GM19035 (cell line): Measurements from ENCODE around the gene SLC27A6.
"Not testable (repeated sequence)": the region's sequence is repeated elsewhere in the genome, so short reads cannot be mapped to it uniquely, and the experiment has no call there.

Experiments used
- ATAC-seq: cut with Tn5 transposase; IDR thresholded peaks from one replicate; pipeline ENCODE4 v1.9.1; 2021; ENCODE audit not compliant: unreplicated experiment

SLC27A6 gene, protein sequence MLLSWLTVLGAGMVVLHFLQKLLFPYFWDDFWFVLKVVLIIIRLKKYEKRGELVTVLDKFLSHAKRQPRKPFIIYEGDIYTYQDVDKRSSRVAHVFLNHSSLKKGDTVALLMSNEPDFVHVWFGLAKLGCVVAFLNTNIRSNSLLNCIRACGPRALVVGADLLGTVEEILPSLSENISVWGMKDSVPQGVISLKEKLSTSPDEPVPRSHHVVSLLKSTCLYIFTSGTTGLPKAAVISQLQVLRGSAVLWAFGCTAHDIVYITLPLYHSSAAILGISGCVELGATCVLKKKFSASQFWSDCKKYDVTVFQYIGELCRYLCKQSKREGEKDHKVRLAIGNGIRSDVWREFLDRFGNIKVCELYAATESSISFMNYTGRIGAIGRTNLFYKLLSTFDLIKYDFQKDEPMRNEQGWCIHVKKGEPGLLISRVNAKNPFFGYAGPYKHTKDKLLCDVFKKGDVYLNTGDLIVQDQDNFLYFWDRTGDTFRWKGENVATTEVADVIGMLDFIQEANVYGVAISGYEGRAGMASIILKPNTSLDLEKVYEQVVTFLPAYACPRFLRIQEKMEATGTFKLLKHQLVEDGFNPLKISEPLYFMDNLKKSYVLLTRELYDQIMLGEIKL

GRCh38 chr5:128965011-128965637 lies at the start of gene SLC27A6:
Gene SLC27A6, plus strand, starts transcription at chr5:128965488. Its CDS starts 650 bp downstream, at chr5:128966138.
- no peak for ATAC-seq

DNA sequence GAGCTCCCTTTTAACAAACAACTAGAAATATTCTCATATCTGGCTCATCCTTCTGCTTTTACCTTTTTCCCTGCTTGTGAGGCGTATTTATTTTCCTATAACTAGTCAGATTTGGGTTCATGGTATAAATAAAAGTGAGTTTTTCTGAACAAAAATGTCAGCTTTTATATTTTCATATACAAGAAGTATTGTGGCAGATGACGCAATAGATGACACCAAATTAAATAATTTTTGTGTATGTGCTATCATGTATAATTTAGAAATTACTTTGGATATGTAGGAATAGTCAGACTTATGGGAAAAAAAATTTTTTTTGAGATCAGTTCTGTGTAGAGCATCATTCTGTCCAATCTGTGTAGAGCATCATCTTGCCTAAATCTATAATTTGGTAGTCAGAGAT lies 45.7 kb upstream of the SLC27A6 start:
- ATAC-seq: no peak

DNA sequence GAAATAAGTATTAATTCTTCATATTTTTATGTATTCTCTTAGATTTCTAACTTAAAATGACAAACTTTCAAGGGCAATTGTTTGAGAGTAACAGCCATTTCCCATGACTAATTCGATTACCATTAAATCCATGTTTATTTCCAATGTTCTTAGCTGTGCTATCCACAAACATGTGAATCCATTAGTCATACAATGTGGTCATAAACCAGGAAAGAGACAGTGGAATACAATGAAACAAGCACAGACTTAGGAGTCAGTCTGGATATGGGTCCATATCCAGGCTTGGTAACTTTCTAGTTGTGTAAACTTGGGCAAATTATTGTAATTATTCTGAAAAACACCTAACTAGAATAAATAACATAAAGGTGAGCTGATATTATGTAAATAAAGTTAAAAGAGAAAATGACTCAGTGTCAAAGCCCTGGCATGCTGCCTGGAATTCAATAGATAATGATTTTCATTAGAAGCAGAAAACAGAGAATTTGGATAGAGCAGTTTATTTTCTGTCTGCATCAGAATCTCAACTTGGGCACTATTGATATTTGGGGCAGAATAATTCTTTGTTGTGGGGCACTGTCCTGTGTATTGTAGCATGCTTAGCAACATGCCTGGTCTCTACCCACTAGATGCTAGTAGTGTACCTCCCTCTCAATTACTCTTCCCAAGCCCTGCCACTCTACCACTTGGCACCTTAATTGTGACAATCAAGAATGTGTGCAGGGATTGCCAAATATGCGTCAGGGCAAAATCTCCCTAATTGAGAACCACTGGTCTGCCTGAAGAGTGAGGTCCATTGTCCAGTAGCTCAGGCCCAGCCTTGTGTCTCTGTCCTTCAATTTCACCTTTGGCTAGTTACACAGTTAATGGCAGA lies 44.7 kb upstream of the SLC27A6 start:
- ATAC-seq: no peak

GRCh38 chr5:128924299-128924698 lies 41.0 kb upstream of the SLC27A6 start:
- no peak for ATAC-seq

GRCh38 chr5:128925973-128926372 lies 39.3 kb upstream of the SLC27A6 start:
- no peak for ATAC-seq

GRCh38 chr5:128927644-128928043 lies 37.6 kb upstream of the SLC27A6 start:
- no peak for ATAC-seq

- not testable (repeated sequence) for ATAC-seq
These were observed 33.1 kb upstream of the SLC27A6 start for GRCh38 chr5:128932232-128932631.

DNA sequence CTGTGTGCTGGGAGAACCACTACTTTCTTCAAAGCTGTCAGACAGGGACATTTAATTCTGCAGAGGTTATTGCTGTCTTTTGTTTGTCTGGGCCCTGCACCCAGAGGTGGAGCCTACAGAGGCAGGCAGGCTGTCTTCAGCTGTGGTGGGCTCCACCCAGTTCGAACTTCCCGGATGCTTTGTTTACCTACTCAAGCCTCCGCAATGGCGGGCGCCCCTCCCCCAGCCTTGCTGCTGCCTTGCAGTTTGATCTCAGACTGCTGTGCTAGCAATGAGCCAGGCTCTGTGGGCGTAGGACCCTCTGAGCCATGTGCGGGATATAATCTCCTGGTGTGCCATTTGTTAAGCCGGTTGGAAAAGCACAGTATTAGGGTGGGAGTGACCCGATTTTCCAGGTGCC lies 22.2 kb upstream of the SLC27A6 start:
- ATAC-seq: not testable (repeated sequence)

DNA sequence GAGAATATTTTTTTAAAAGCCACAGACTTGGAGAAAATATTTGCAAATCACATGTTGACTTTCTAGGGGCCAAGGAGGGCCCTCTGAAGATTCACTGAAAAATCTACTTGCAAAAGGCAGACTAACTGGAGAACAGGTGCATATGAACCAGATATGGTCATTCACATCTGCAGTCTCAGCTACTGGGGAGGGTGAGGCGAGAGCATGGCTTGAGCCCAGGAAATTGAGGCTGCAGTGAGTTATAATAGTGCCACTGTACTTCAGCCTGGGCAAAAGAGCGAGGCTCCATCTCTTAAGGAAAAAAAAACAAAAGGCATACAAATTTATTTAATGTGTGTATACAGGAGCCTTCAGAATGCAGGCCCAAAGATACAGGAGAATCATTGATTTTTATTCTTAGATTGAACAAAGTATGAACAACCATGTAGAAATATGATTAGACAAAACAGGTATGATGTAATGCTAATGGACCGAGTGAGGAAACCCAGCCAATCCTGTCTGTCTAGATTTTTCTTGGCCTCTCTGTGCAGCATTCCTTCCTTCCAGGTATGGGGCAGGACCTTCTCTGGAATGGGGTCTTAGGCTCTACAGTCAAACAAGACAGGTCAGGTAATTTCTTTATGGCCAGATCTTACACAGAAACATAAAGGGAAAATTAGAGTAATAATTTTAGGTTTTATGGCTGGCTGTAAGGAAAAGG lies 15.3 kb upstream of the SLC27A6 start:
- ATAC-seq: no peak

DNA sequence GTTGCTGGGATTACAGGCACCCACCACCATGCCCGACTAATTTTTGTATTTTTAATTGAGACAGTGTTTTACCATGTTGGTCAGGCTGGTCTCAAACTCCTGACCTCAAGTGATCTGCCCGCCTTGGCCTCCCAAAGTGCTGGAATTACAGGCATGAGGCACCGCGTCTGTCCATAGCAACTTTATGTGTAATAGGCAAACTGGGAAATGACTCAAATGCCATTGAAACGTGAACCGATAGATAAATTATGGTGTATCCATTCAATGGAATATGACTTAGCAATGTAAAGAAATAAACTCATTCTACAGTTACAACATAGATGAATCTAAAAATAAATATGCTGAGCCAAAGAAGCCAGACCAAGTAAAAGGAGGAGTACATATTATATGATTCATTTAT lies 14.0 kb upstream of the SLC27A6 start:
- ATAC-seq: not testable (repeated sequence)

- no peak for ATAC-seq
These were observed 9.1 kb upstream of the SLC27A6 start for GRCh38 chr5:128956164-128956563.

GRCh38 chr5:128962211-128962610 lies 3.1 kb upstream of the SLC27A6 start:
- ATAC-seq: no peak

DNA sequence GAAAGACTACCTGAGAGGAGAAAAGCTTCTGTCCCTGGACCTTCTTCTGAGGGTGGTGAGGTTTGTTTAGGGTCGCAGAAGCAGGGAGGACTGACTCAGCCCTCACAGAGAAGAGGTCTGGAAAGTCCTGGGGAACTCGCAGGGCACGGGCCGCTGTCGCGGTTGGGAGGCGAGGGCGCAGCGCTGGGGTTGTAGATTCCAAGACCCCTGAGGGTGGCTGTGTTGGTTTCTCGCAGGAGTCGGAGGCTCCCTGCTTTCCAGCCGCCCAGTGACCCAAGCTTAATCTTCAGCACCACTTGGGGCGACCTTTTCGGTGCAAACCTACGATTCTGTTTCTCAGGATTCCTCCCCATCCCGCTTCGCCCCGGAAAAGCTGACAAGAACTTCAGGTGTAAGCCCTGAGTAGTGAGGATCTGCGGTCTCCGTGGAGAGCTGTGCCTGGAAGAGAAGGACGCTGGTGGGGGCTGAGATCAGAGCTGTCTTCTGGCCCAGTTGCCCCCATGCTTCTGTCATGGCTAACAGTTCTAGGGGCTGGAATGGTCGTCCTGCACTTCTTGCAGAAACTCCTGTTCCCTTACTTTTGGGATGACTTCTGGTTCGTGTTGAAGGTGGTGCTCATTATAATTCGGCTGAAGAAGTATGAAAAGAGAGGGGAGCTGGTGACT lies 482 bp downstream of the SLC27A6 start:
- ATAC-seq: no peak

GRCh38 chr5:128966375-128966774 lies 1.1 kb downstream of the SLC27A6 start:
- no peak for ATAC-seq

DNA sequence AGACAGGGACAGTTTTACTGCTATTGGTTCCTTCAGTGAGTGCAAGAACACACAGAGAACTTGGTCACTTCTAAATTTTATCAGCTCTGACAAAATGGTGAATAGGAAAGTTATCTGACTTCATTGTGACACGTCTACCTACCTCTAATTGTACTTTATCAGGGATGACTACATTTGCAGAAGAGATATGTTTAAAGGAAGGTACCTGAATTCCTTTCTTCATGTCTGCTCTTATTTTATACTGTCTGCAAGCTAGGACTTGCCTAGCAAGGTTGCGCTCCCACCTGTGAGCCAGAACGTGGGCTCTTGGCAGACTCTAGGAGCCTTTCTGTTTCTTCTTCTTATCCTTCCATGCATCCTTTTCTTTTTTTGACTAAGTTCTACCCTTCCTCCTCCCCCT lies 1.6 kb downstream of the SLC27A6 start:
- no peak for ATAC-seq

- ATAC-seq: no peak
These were observed 8.0 kb downstream of the SLC27A6 start for GRCh38 chr5:128973244-128973643.

DNA sequence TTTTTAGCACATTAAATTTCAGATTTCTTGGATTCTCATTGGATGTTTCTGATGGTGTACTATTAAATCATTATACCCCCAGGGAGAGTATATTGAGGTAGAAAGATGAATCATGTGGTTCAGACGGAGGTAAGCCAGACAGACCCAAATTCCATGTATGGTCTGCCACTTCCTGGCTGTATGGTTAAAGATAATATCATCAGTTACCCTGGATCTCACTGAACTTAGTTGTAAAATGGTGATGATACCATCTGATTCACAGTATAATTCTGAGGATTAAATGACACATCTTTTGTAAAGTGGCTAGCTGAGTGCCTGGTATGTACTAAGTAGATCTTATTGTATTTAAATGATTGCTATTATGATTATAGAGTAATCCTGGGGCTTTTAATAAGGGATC lies 9.3 kb downstream of the SLC27A6 start:
- no peak for ATAC-seq

DNA sequence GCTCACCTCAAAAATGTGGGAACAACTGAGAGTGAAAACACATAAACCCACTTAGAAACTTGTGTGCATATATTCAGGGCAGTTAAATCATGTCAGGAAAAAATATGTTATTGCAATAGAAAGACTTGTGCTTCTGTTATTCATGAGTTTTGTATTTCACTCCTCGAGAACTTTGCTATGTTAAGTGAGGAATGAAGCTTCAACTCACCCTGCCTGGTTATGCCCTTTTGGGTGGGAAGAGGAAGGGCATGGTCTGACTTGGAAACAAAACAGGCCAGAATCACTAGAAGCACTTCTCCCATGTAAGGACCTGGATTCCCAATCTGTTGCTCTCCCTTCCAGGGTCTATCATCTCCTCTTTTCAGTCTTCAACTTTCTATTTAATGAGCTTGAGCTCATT lies 14.5 kb downstream of the SLC27A6 start:
- no peak for ATAC-seq

DNA sequence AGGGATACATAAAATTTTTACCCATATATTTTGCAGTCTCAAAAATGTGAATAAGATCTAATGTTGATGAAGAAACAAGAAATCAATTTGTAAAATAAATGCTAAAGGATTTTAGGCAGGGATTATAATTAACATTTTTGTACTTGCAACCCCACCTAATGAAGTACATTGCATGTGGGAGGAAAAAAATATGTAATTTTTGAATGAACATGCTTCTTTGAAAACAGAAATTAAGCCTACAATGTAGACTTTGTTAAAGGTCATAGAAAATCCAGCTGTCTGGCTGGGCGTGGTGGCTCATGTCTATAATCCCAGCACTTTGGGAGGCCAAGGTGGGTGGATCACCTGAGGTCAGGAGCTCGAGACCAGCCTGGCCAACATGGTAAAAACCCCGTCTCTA lies 15.6 kb downstream of the SLC27A6 start:
- no peak for ATAC-seq

- no peak for ATAC-seq
These were observed 19.2 kb downstream of the SLC27A6 start for GRCh38 chr5:128984480-128984879.
